Measurements from ENCODE around the gene FADS1.

The FADS1 gene

DNA sequence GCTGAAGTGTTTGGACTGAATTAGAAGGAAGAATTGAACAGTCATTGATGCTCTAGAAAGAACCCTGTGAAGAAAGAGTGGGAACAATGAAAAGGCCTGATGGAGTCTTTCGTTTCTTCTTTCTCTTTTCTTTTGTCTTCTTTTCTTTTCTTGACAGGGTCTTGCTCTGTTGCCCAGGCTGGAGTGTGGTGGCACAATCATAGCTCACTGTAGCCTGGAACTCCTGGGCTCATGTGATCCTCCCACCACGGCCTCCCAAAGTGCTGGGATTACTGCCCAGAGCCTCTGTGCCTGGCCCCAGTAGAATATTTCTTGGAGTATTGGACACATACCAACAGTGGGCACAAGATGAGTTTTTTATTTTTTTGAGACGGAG lies 23.0 kb downstream of the FADS1 start:
- no peak for DNase-seq

- DNase-seq: no peak
Measured at GRCh38 chr11:61793083-61793828, 23.5 kb downstream of the FADS1 start.

GRCh38 chr11:61792310-61793082 lies 24.3 kb downstream of the FADS1 start, which contains the start of the genes FEN1 and TMEM258:
FEN1 (plus strand) TSS chr11:61792911; CDS start chr11:61795362, 2,451 bp downstream.
TMEM258 (minus strand) TSS chr11:61792599; CDS start chr11:61792558, 41 bp downstream.
- DNase-seq: peak; percentile 80

DNA sequence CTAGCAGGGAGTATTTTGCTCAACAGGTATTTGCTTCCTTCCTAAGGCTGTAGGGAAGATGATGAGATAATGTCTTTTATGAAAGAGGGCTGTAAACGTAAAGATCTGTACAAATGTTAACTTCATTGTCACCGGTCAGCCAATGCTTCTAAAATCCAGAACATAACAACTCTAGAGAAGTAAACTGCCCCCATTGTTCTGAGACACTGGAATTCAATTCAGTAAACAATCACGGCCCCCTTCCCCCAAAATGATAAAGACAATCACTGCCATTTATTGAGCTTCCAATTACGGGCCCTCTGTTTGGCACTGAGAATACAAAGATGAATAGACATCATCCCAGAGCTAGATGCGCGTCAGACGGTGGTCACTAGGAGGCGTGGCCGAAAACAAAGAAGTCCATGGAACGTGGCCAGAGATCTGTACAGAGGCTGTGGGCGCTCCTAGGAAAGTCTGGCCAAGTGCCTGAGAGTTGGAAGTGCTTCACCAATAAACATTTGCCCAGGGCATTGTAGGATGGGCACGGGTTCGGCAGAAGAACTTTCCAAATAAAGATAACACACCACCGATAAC lies 25.0 kb downstream of the FADS1 start:
- DNase-seq: no peak

DNA sequence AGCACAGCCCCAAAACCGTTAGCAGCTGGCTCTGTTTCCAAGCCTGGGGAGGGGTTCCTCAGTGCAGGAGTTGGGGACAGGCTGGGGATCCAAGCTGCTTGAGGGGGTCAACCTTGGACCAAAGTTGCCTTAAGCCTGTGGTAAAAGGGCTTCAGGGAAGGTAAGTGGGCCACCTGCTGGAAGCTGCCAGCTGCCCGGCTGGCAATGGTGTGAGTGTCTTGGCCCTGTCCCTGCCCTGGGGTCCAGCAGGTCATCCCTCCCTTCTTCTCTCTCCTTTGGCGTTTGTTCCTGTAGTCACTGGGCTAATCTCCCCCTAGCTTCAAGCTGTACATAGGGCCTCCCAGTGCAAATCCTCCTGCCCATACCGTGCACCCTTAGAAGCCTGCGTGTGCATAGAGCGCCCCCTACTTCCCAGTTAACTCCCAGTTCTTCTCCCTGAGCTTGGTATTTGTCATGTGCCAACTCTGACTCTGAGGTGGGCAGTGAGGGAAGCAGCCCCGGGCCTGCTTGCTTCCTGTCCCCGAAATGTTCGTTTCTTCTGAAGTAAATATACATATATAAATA lies 28.8 kb downstream of the FADS1 start:
- no peak for DNase-seq

DNA sequence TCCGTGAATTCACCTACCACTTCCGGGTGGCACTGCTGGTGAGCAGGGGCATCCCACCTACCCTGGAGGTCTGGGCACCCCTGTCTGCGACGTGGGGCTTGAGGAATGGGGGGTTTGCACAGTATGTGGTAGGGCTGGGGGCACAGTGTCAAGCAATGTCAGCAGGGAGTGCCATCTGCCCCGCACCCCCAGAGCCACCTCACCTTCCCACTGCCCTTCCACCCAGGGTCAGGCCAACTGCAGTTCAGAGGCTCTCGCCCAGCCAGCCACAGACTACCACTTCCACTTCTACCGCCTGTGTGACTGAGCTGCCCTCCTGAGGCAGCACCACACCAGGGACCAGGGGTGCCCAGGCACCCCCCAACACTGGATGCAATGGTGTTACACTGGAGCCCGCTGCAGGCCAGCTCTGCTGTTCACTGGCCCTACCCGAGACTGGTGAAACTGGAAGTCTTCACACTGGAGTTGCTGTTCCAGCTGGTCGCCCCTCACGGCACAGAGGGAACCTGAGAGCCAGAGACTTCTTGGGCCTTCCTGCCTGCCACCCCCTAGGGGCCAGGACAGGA lies 30.9 kb downstream of the FADS1 start:
- DNase-seq: no peak

- no peak for DNase-seq
Measured at GRCh38 chr11:61784506-61784805, 32.3 kb downstream of the FADS1 start.

GRCh38 chr11:61783717-61784505 lies 32.9 kb downstream of the FADS1 start:
- DNase-seq: no peak

DNA sequence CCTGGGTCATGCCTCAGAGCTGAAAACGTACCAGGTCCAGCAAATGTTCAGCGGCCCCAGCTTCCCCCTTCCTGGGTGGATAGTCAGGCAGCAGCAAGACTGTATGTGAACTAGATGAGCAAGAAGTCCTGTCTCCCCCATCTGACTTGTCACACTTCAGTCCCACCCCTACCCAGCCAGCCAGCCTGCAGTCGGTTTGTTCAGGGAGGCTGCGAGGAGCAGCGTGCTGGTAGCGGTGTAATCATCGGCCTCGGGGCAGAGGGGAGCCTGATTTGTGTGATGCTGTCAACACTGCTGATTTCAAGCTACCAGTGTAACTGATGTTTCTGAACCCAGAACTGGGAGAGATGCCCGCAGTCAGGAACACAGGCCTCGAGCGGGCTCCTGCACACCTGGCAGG lies 34.0 kb downstream of the FADS1 start:
- no peak for DNase-seq

GRCh38 chr11:61782299-61782698 lies 34.5 kb downstream of the FADS1 start:
- DNase-seq: no peak

DNA sequence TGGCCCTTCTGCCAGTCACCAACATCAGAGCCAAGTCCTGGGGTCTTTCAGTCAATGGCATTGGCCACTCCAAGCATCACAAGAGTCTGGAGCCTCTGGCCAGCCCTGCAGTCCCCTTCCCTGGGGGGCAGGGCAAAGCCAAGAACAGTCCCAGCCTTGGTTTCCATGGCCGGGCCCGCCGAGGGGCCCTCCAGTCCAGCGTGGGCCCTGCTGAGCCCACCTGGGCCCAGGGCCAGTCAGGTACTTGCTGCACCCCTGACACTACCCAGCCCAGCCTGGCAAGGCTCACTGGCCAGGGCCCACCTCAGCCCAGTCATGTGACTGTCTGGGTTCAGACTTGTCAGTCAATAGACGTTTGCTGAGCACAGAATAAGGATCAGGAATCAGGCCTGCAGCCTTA lies 35.2 kb downstream of the FADS1 start:
- no peak for DNase-seq

DNA sequence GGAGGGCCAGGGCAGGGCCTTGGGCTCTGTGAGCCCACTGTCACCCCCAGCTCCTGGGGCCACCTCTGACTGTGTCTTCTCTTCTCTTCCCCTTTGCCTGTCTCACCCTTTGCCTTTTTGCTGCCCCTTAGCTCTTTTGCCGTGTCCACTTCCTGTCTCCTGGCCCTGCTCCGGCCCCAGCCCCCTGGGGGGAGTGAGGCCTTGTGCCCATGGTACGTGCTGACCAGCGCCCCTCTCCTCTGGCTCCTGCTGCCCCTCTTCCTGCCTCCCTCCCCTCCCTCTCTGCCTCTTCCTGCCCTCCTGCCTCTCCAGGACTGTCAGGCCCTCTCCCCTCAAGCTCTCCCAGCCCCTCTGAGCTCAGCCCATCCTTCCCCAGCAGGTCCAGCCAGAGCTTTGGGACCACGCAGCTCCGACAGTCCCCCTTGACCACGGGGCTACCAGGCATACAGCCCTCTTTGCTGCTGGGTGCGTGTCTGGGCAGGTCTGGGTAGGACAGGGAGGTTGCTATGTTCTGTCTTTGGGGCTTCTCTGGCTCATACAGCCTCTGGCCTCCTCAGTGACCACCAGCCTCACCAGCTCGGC lies 36.1 kb downstream of the FADS1 start:
- DNase-seq: no peak

DNA sequence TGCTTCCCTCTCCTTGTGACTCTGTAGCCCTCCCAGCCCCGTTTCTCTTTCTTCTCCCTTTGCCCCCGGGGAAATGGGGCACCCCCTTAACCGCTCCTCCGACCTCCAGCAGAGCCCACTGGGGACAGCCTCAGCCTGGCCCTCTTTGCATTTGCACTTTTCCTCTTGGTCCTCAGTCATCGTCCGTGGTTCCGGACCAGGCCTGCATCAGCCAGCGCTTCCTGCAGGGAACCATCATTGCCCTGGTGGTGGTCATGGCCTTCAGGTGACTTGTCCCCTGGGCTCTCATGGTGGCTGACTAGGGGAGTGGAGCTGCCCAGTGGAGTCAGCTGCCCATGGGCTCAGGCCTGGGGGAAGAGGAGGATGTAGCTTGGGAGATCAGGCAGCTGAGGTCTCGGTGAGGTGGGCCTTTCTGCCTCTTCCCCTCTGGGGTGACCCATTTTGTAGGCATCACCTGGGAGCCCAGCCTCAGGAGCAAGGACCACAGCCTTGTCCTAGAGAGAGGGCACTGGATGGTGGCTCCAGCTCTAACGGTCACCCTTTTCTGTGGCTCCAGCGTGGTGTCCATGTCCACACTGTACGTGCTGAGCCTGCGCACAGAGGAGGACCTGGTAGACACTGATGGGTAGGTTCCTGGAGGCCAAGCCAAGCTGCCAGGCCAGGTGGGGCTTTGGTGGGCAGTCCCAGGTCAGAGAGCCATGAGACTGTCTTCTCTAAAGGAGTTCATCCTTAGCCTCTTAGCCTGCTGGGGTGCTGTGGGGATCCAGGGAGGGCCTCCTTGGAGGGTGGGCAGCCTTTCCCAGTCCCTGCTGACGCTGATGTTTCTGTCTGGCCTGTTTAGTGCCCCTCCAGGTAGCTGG lies 36.9 kb downstream of the FADS1 start:
- no peak for DNase-seq

DNA sequence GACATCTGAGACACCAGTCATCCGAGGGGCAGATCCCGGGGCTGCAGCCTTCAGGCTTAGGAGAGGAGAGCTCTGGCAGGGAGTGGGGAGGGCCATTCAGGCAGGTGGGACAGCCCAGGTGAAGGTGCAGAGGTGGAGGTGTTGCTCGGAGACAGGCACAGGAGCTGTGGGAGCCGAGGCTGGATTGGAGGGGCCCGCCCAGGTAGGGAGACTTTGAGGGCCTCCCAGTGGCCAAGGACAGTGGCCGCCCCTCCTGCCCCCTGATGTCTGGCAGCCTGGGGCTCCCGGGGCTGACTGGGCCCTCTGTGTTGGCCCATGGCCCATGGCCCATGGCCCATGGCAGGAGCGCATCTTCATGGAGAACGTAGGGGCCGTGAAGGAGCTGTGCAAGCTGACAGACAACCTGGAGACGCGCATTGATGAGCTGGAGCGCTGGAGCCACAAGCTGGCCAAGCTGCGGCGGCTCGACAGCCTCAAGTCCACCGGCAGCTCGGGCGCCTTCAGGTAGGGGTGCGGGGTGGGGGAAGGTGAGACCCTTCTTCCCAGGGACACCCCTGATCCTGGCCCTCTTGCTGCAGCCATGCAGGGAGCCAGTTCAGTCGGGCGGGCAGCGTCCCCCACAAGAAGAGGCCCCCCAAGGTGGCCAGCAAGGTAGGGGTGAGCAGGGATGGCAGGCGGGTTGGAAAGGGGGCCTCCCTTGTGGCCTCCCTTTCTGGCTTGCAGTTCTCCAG lies 37.7 kb downstream of the FADS1 start:
- DNase-seq: no peak

- no peak for DNase-seq
Measured at GRCh38 chr11:61778357-61778886, 38.4 kb downstream of the FADS1 start.

DNA sequence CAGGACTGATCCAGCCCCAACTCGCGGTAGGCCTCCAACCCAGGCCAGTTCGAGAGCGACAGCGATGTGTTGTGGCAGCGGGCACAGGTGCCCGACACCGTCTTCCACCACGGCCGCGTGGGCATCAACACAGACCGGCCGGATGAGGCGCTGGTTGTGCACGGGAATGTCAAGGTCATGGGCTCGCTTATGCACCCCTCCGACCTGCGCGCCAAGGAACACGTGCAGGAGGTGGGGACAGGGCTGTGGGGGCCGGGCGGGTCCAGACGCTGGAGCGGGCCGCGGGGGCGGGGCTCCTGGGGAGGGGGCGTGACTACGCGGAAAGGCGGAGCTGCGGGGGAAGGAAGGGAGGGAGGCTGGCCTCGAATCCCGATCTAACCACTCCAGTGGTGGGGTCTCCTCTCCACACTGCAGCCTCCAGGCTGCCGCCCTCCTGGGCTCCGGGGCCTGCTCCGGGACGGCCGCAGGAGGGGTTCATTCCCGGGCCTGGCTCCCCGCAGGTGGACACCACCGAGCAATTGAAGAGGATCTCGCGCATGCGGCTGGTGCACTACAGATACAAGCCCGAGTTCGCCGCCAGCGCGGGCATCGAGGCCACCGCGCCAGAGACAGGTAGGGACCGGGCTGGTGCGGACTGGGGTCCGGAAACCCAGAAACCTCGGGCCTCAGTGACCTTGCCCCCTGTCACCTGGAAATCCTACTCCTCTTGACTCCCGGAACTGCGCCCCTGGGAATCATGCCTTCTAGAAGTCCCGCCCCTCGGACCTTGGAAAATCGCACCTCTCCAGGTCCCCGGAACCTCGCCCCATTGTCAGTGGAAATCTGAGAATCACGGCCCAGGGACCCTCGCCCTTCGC lies 39.3 kb downstream of the FADS1 start:
- DNase-seq: peak; percentile 68

GRCh38 chr11:61776561-61777075 lies 40.2 kb downstream of the FADS1 start:
- peak; percentile 37 for DNase-seq

GRCh38 chr11:61775606-61776554 lies 40.9 kb downstream of the FADS1 start:
- no peak for DNase-seq

All from T-helper 9 cell (primary cell).